Effector memory CD8-positive, alpha-beta T cell (primary cell): Measurements from ENCODE around the gene CTNS.

Source experiments
- ATAC-seq: fragments of 150-1000 bp; cut with Tn5 transposase; replicated peaks from 2 replicates; pipeline ENCODE4 v1.10.0; 2021; ENCODE audit warnings: mild to moderate bottlenecking, moderate library complexity
- DNase-seq, 3 experiments: peaks; one replicate each; pipeline ENCODE4 v3.0.0; 2021
- H3K27ac Mint-ChIP-seq, 2 donors: one replicate each; pipeline ENCODE4 v1.8.0; 2022; ENCODE audit warnings: mild to moderate bottlenecking in 2 of 2, mixed read lengths in 2 of 2, moderate library complexity in 2 of 2
- H3K27me3 Mint-ChIP-seq, 2 donors: one replicate each; pipeline ENCODE4 v1.8.0; 2022; ENCODE audit warnings: mixed read lengths in 2 of 2
- H3K36me3 Mint-ChIP-seq: one replicate; pipeline ENCODE4 v1.8.0; 2022; ENCODE audit warnings: mild to moderate bottlenecking, moderate library complexity, mixed read lengths; ENCODE audit not compliant: insufficient read depth
- H3K4me1 Mint-ChIP-seq, 2 donors: one replicate each; pipeline ENCODE4 v1.8.0; 2022; ENCODE audit warnings: low read depth in 2 of 2, mixed read lengths in 2 of 2
- H3K4me3 Mint-ChIP-seq, 2 donors: one replicate each; pipeline ENCODE4 v1.8.0; 2022; ENCODE audit warnings: mild to moderate bottlenecking in 2 of 2, mixed read lengths in 2 of 2, moderate library complexity in 2 of 2
- H3K9me3 Mint-ChIP-seq, 2 donors: one replicate each; pipeline ENCODE4 v1.8.0; 2022; ENCODE audit warnings: mixed read lengths in 2 of 2

The CTNS gene

GRCh38 chr17:3603119-3603869 is 33.3 kb upstream of the CTNS start:
- Mint-ChIP-seq H3K27me3 (no peaks in the 10 kb centered on the region), H3K9me3 (no peaks in the 10 kb centered on the region), H3K27ac (no peak overlapping the region), H3K4me1 (peaks cover 0 to 2% of the 10 kb centered on the region in 2 donors), H3K36me3 (peaks cover 11% of the 10 kb centered on the region), H3K4me3 (no peak overlapping the region)
- DNase-seq (no peak), ATAC-seq (no peak)

- Mint-ChIP-seq H3K36me3 (peaks cover 12% of the 10 kb centered on the region), H3K27ac (no peak overlapping the region), H3K27me3 (no peaks in the 10 kb centered on the region), H3K4me1 (peaks cover 0 to 2% of the 10 kb centered on the region in 2 donors), H3K4me3 (no peak overlapping the region), H3K9me3 (no peaks in the 10 kb centered on the region)
- DNase-seq (no peak), ATAC-seq (no peak)
Observed at GRCh38 chr17:3603870-3604259, 32.7 kb upstream of the CTNS start.

- Mint-ChIP-seq H3K27me3 (no peaks in the 10 kb centered on the region), H3K4me1 (no peaks in the 10 kb centered on the region), H3K9me3 (no peaks in the 10 kb centered on the region), H3K36me3 (peaks cover 26% of the 10 kb centered on the region), H3K27ac (no peak overlapping the region), H3K4me3 (no peak overlapping the region)
- DNase-seq (no peak), ATAC-seq (no peak)
Observed at GRCh38 chr17:3609689-3610088, 26.9 kb upstream of the CTNS start.

GRCh38 chr17:3610523-3610922 is 26.0 kb upstream of the CTNS start:
- H3K27ac Mint-ChIP-seq: no peak overlapping the region
- no peak for ATAC-seq

GRCh38 chr17:3613124-3613523 is 23.4 kb upstream of the CTNS start:
- Mint-ChIP-seq H3K9me3 (no peaks in the 10 kb centered on the region), H3K4me3 (no peak overlapping the region), H3K27me3 (no peaks in the 10 kb centered on the region), H3K4me1 (no peaks in the 10 kb centered on the region), H3K36me3 (peaks cover 28% of the 10 kb centered on the region), H3K27ac (no peak overlapping the region)
- ATAC-seq (no peak), DNase-seq (no peak)

More at GRCh38 chr17:3610523-3610922, 26.0 kb upstream of the CTNS start:
- H3K9me3 Mint-ChIP-seq: no peaks in the 10 kb centered on the region
- peaks cover 30% of the 10 kb centered on the region for H3K36me3 Mint-ChIP-seq
- DNase-seq: no peak
- H3K4me3 Mint-ChIP-seq: no peak overlapping the region
- no peaks in the 10 kb centered on the region for H3K27me3 Mint-ChIP-seq
- no peaks in the 10 kb centered on the region for H3K4me1 Mint-ChIP-seq

GRCh38 chr17:3615160-3615870 is 21.2 kb upstream of the CTNS start:
- H3K4me1 Mint-ChIP-seq: no peaks in the 10 kb centered on the region
- H3K36me3 Mint-ChIP-seq: peaks cover 46% of the 10 kb centered on the region
- no peaks in the 10 kb centered on the region for H3K27me3 Mint-ChIP-seq
- DNase-seq (no peak), ATAC-seq (no peak)
- no peaks in the 10 kb centered on the region for H3K9me3 Mint-ChIP-seq
- no peak overlapping the region for H3K27ac Mint-ChIP-seq
- H3K4me3 Mint-ChIP-seq: no peak overlapping the region

GRCh38 chr17:3621146-3621720 is 15.3 kb upstream of the CTNS start:
- DNase-seq (no peak), ATAC-seq (no peak)
- H3K9me3 Mint-ChIP-seq: no peaks in the 10 kb centered on the region
- H3K27ac Mint-ChIP-seq: no peak overlapping the region
- H3K27me3 Mint-ChIP-seq: no peaks in the 10 kb centered on the region
- H3K4me3 Mint-ChIP-seq: no peak overlapping the region
- peaks cover 43% of the 10 kb centered on the region for H3K36me3 Mint-ChIP-seq
- H3K4me1 Mint-ChIP-seq: no peaks in the 10 kb centered on the region

GRCh38 chr17:3622977-3623594 is 13.5 kb upstream of the CTNS start:
- Mint-ChIP-seq H3K4me1 (no peaks in the 10 kb centered on the region), H3K27ac (no peak overlapping the region), H3K27me3 (no peaks in the 10 kb centered on the region), H3K36me3 (peaks cover 43% of the 10 kb centered on the region), H3K4me3 (no peak overlapping the region), H3K9me3 (no peaks in the 10 kb centered on the region)
- ATAC-seq (no peak), DNase-seq (no peak)

GRCh38 chr17:3626831-3627768 is 9.5 kb upstream of the CTNS start:
- Mint-ChIP-seq H3K27ac (no peak overlapping the region), H3K36me3 (peaks cover 27% of the 10 kb centered on the region), H3K27me3 (no peaks in the 10 kb centered on the region), H3K4me3 (no peak overlapping the region), H3K9me3 (no peaks in the 10 kb centered on the region), H3K4me1 (no peaks in the 10 kb centered on the region)
- no peak for ATAC-seq
- no peak for DNase-seq

- H3K27ac Mint-ChIP-seq: no peak overlapping the region
- no peaks in the 10 kb centered on the region for H3K4me1 Mint-ChIP-seq
- no peaks in the 10 kb centered on the region for H3K27me3 Mint-ChIP-seq
- no peaks in the 10 kb centered on the region for H3K9me3 Mint-ChIP-seq
- H3K4me3 Mint-ChIP-seq: no peak overlapping the region
- ATAC-seq: no peak
- H3K36me3 Mint-ChIP-seq: peaks cover 28% of the 10 kb centered on the region
- no peak for DNase-seq
Observed at GRCh38 chr17:3627769-3628167, 8.8 kb upstream of the CTNS start.

GRCh38 chr17:3630781-3631180 is 5.8 kb upstream of the CTNS start:
- no peak for DNase-seq
- peaks cover 22% of the 10 kb centered on the region for H3K36me3 Mint-ChIP-seq
- H3K4me3 Mint-ChIP-seq: no peak overlapping the region
- H3K27me3 Mint-ChIP-seq: no peaks in the 10 kb centered on the region
- H3K4me1 Mint-ChIP-seq: peaks cover 7 to 9% of the 10 kb centered on the region in 2 donors
- H3K27ac Mint-ChIP-seq: no peak overlapping the region
- no peak for ATAC-seq
- no peaks in the 10 kb centered on the region for H3K9me3 Mint-ChIP-seq

GRCh38 chr17:3632287-3632686 is 4.3 kb upstream of the CTNS start:
- ATAC-seq: no peak
- Mint-ChIP-seq H3K4me3 (no peak overlapping the region), H3K9me3 (no peaks in the 10 kb centered on the region)

More at GRCh38 chr17:3632287-3632686, 4.3 kb upstream of the CTNS start:
- H3K27me3 Mint-ChIP-seq: no peaks in the 10 kb centered on the region
- no peak for DNase-seq
- H3K27ac Mint-ChIP-seq: no peak overlapping the region
- H3K4me1 Mint-ChIP-seq: peaks cover 11 to 13% of the 10 kb centered on the region in 2 donors
- peaks cover 18% of the 10 kb centered on the region for H3K36me3 Mint-ChIP-seq
